GM12878 (cell line): ENCODE results near the gene GLYAT. TPM values are rescaled to one million over a fixed set of nuclear protein-coding genes. Genes with fewer than 3 reads are reported as not detected.

ENCODE experiments used
- ATAC-seq: fragments of 200-7000 bp; cut with Tn5 transposase; 3 replicates; pipeline ENCODE4 v1.9.1; 2020; ENCODE audit warnings: mild to moderate bottlenecking, moderate library complexity
- BruUV-seq: library from RNA; stranded (reverse); fragments of 400-500 nt; replicated peaks from 2 replicates; lab custom pipeline; 2021; lab: Mats Ljungman, UMichigan
- CTCF ChIA-PET: fragments of 300-600 bp; sonication (Branson Sonifier 250); formaldehyde crosslinking; extraction: SDS; loops from one replicate; lab custom pipeline; 2021; ENCODE audit warnings: inconsistent platforms; lab: Yijun Ruan, JAX
- POLR2A ChIA-PET: fragments of 350-600 bp; formaldehyde crosslinking; extraction: SDS; loops from one replicate; lab custom pipeline; 2021; ENCODE audit warnings: inconsistent platforms; lab: Charles Lee
- RAD21 ChIA-PET: fragments of 300-600 bp; sonication (Branson Sonifier 250); formaldehyde crosslinking; loops from one replicate; lab custom pipeline; 2023; ENCODE audit warnings: antibody characterized with exemption; ENCODE audit not compliant: unreplicated experiment; lab: Charles Lee
- SMC1A ChIA-PET: fragments of 300-600 bp; sonication (Branson Sonifier 250); formaldehyde crosslinking; loops from one replicate; lab custom pipeline; 2023; ENCODE audit not compliant: unreplicated experiment, uncharacterized antibody; lab: Charles Lee
- DNase-seq: peaks from one replicate; pipeline ENCODE4 v3.0.0-alpha.2; 2011; ENCODE audit warnings: low read depth, low spot score
- FAIRE-seq: peaks from 3 replicates; lab custom pipeline; 2011; peaks lifted over from hg19 to GRCh38; lab: Jason Lieb, UNC
- H2AFZ ChIP-seq: 2 replicates; pipeline ENCODE4 v1.6.0; 2011; ENCODE audit warnings: low read depth, low read length, control low read depth; ENCODE audit not compliant: control insufficient read depth
- H3K27ac ChIP-seq: 2 replicates; pipeline ENCODE4 v1.5.1; 2011; ENCODE audit warnings: control low read depth; ENCODE audit not compliant: control insufficient read depth, insufficient read depth
- H3K27me3 ChIP-seq, 2 experiments: replicated peaks in 1 of 2; 2 replicates each; pipeline versions ENCODE4 v1.6.0 to v1.6.1; 2011; ENCODE audit warnings: low read length in 1 of 2; ENCODE audit not compliant: control insufficient read depth in 2 of 2, insufficient read depth in 2 of 2
- H3K36me3 ChIP-seq, 2 experiments: 2 replicates each; pipeline ENCODE4 v1.5.1; 2011; ENCODE audit warnings: low read length in 1 of 2; ENCODE audit not compliant: control insufficient read depth in 2 of 2, insufficient read depth in 2 of 2
- H3K4me1 ChIP-seq: 2 replicates; pipeline ENCODE4 v1.6.1; 2011; ENCODE audit warnings: mild to moderate bottlenecking, low read length, moderate library complexity, mixed read lengths; ENCODE audit not compliant: control insufficient read depth, insufficient read depth
- H3K4me2 ChIP-seq: 2 replicates; pipeline ENCODE4 v1.6.0; 2011; ENCODE audit warnings: control low read depth; ENCODE audit not compliant: control insufficient read depth, insufficient read depth
- H3K4me3 ChIP-seq: fragments of 200-600 bp; sonication (generic); 2 replicates; pipeline ENCODE4 v1.5.1; 2016
- H3K79me2 ChIP-seq: 2 replicates; pipeline ENCODE4 v1.6.0; 2011; ENCODE audit warnings: low read length; ENCODE audit not compliant: control insufficient read depth, insufficient read depth
- H3K9ac ChIP-seq: 2 replicates; pipeline ENCODE4 v1.8.0; 2011; ENCODE audit warnings: low read length, control low read depth, mixed read lengths; ENCODE audit not compliant: control insufficient read depth, insufficient read depth
- H3K9me3 ChIP-seq: replicated peaks from 3 replicates; pipeline ENCODE4 v1.5.1; 2011; ENCODE audit warnings: mild to moderate bottlenecking, low read length; ENCODE audit not compliant: control insufficient read depth, insufficient read depth
- H4K20me1 ChIP-seq: 2 replicates; pipeline ENCODE4 v1.6.0; 2011; ENCODE audit not compliant: control insufficient read depth, insufficient read depth
- HDGF ChIP-seq: fragments of 450-650 bp; IDR thresholded peaks from 2 replicates; pipeline ENCODE4 v1.6.1; 2016; ENCODE audit warnings: antibody characterized with exemption
- MTA2 ChIP-seq: fragments of 450-650 bp; IDR thresholded peaks from 2 replicates; pipeline ENCODE4 v1.6.1; 2016; ENCODE audit warnings: low read depth, mild to moderate bottlenecking, moderate library complexity
- NBN ChIP-seq: fragments of 450-650 bp; IDR thresholded peaks from 2 replicates; pipeline ENCODE4 v1.6.1; 2016
- NFIC ChIP-seq: IDR thresholded peaks from 2 replicates; pipeline ENCODE4 v1.6.1; 2012; ENCODE audit warnings: low read depth, mild to moderate bottlenecking, inconsistent platforms, low read length, moderate library complexity
- RB1 ChIP-seq: fragments of 450-650 bp; formaldehyde crosslinking; IDR thresholded peaks from 2 replicates; pipeline ENCODE4 v1.6.1; 2017; ENCODE audit warnings: mild to moderate bottlenecking, borderline replicate concordance
- SMAD5 ChIP-seq: IDR thresholded peaks from 2 replicates; pipeline ENCODE4 v1.6.1; 2016; ENCODE audit warnings: antibody characterized with exemption, low read depth
- WRNIP1 ChIP-seq: IDR thresholded peaks from 2 replicates; pipeline ENCODE4 v1.6.1; 2011; ENCODE audit warnings: low read depth, low read length, improper control_type of control experiment, borderline replicate concordance
- WGBS: methylation state at CpG from one replicate; pipeline ENCODE4 v1.1.6; 2016; ENCODE audit warnings: low lambda C conversion rate; ENCODE audit not compliant: insufficient replicate concordance, insufficient coverage; ENCODE audit errors: missing lambda C conversion rate; 5-methylcytosine and 5-hydroxymethylcytosine counted together
- in situ Hi-C: fragments of 300-500 bp; cut with MboI; formaldehyde crosslinking; loops from 9 replicates; pipeline ENCODE4 v1.14.3; 2018; ENCODE audit warnings: mixed read lengths
- intact Hi-C: fragments of 100-400 bp; cut with micrococcal nuclease; formaldehyde crosslinking; loops from one replicate; pipeline ENCODE4 v1.14.2; 2022; ENCODE audit not compliant: unreplicated experiment
- polyA plus RNA-seq, 11 experiments: library from polyadenylated mRNA; depleted of rRNA in 4 of 11; unstranded in 6 of 11; stranded (reverse) in 5 of 11; fragments of >200 nt; fragmentation: Nextera tagmentation in 4 of 11; fragmentation: Illumina TruSeq in 1 of 11; extraction: Ambion mirVana in 4 of 11; extraction: Trizol in 1 of 11; gene quantifications; 1 replicate in 1 of 11; 2 replicates in 10 of 11; pipeline versions ENCODE4 v1.2.1 to v1.2.3, GENCODE V29; 2011 to 2016; ENCODE audit warnings: inconsistent platforms in 2 of 11, missing spikeins in 2 of 11, low read depth in 1 of 11
- total RNA-seq, 4 experiments: library from RNA; depleted of rRNA in 3 of 4; stranded (reverse); fragments of >200 nt in 3 of 4; fragmentation: Illumina TruSeq in 1 of 4; extraction: Trizol in 1 of 4; gene quantifications; 2 replicates each; pipeline versions ENCODE4 v1.2.1 to v1.2.3, GENCODE V29; 2013 to 2021
- TF ChIP-seq, protein P1 (sequence below): IDR thresholded peaks from 2 replicates; pipeline ENCODE4 v1.6.1; 2012; ENCODE audit warnings: low read depth, low read length, improper control_type of control experiment

The GLYAT gene
- total and polyA plus RNA-seq, 10 of the 15 experiments (the other 5 are each of a cell fraction or from before 2014, with no cell fraction given): 0.18 TPM; not detected in 9

DNA sequence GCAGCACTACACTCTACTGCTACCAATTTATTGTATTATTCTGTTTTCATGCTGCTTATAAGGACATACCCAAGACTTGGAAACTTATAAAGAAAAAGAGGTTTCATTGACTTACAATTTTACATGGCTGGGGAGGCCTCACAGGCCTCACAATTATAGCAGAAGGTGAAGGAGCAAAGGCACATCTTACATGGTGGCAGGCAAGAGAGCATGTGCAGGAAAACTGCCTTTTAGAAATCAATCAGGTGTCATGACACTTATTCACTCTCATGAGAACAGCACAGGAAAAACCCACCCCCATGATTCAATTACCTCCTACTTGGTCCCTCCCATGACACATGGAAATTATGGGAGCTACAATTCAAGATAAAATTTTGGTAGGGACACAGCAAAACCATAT is 49.6 kb upstream of the GLYAT start:
- H3K4me2 ChIP-seq: no peak overlapping the region
- CTCF ChIA-PET: no interaction called here
- H3K9me3 ChIP-seq: no peaks in the 10 kb centered on the region
- no peaks in the 10 kb centered on the region for H4K20me1 ChIP-seq
- H3K4me1 ChIP-seq: no peaks in the 10 kb centered on the region
- no peak overlapping the region for H3K4me3 ChIP-seq
- intact Hi-C loops (no loop called here), in situ Hi-C loops (loop anchor here (10.0 kb wide), 1 partner anchor 217 kb away; no protein-coding TSS in a partner anchor)
- no peaks in the 10 kb centered on the region for H3K36me3 ChIP-seq
- no peaks in the 10 kb centered on the region for H3K79me2 ChIP-seq
- RAD21 ChIA-PET: no interaction called here
- SMC1A ChIA-PET: no interaction called here
- no peak overlapping the region for H3K9ac ChIP-seq
- no TSS peak for BruUV-seq
- POLR2A ChIA-PET: no interaction called here
- no peak overlapping the region for H3K27ac ChIP-seq
- DNase-seq (no peak), FAIRE-seq (no peak), ATAC-seq (no peak)
- H2AFZ ChIP-seq: no peak overlapping the region
- no peak for TF ChIP-seq NBN
- no peak for TF ChIP-seq MTA2
- TF ChIP-seq NFIC: no peak
- no peak for TF ChIP-seq WRNIP1
- no peaks in the 10 kb centered on the region for H3K27me3 ChIP-seq

DNA sequence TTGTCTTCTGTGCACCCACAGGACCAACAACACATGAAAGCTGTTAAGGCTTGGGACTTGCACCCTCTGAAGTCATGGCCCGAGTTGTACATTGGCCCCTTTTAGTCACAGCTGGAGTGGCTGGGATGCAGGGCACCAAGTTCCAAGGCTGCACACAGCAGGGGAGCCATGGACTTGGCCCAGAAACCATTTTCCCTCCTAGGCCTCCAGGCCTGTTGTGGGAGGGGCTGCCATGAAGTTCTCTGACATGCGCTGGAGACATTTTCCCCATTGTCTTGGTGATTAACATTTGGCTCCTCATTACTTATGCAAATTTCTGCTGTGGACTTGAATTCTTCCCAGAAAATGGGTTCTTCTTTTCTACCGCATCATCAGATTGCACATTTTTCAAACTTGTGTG is 48.8 kb upstream of the GLYAT start:
- in situ Hi-C loops: loop anchor here (10.0 kb wide), 1 partner anchor 216 kb away; no protein-coding TSS in a partner anchor
- no peak for TF ChIP-seq RB1
- TF ChIP-seq HDGF: no peak
- no peak for TF ChIP-seq SMAD5
- TF ChIP-seq, protein P1, sequence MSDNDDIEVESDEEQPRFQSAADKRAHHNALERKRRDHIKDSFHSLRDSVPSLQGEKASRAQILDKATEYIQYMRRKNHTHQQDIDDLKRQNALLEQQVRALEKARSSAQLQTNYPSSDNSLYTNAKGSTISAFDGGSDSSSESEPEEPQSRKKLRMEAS: no peak

More for the DNA sequence above, 48.8 kb upstream of the GLYAT start:
- no peaks in the 10 kb centered on the region for H3K79me2 ChIP-seq
- ChIA-PET SMC1A (no interaction called here), CTCF (no interaction called here), RAD21 (no interaction called here), POLR2A (no interaction called here)
- H4K20me1 ChIP-seq: no peaks in the 10 kb centered on the region
- no peaks in the 10 kb centered on the region for H3K4me1 ChIP-seq
- H3K36me3 ChIP-seq: no peaks in the 10 kb centered on the region
- 60% methylated on average over 3 of the region's 3 CpGs for WGBS
- no peaks in the 10 kb centered on the region for H3K9me3 ChIP-seq
- no TSS peak for BruUV-seq
- H2AFZ ChIP-seq: no peak overlapping the region
- intact Hi-C loops: no loop called here
- no peak overlapping the region for H3K4me3 ChIP-seq
- FAIRE-seq: no peak
- no peak overlapping the region for H3K9ac ChIP-seq
- no peaks in the 10 kb centered on the region for H3K27me3 ChIP-seq
- DNase-seq: no peak
- ATAC-seq: no peak
- H3K27ac ChIP-seq: no peak overlapping the region
- no peak overlapping the region for H3K4me2 ChIP-seq
